NT2/D1 (cell line): ENCODE data around the gene CUTA.

Experiments used
- SUZ12 ChIP-seq: IDR thresholded peaks from 2 replicates; pipeline ENCODE4 v1.6.1; 2011; ENCODE audit not compliant: insufficient read length, insufficient read depth; ENCODE audit errors: extremely low read depth
- YY1 ChIP-seq: IDR thresholded peaks from 2 replicates; pipeline ENCODE4 v1.6.1; 2011; ENCODE audit not compliant: insufficient read length, insufficient read depth
- ZNF274 ChIP-seq: IDR thresholded peaks from 2 replicates; pipeline ENCODE4 v1.6.1; 2011; ENCODE audit warnings: mild to moderate bottlenecking, low read depth, low read length

DNA sequence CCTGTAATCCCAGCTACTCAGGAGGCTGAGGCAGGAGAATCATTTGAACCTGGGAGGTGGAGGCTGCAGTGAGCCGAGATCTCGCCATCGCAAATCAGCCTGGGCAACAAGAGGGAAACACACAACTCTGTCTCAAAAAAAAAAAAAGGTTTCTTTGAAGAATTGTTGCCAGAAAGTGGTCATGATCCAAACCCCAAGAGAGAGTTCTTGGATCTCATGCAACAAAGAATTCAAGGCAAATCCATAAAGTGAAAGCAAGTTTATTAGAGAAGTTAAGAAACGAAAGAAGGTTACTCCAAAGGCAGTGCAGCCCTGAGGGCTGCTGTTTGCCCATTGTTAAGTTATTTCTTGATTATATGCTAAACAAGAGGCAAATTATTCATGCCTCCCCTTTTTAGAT lies 40.7 kb downstream of the CUTA start:
- TF ChIP-seq YY1 (no peak), SUZ12 (no peak), ZNF274 (no peak)
